Fibroblast of villous mesenchyme (primary cell): ENCODE results near the gene AUTS2. TPM values are rescaled to one million over a fixed set of nuclear protein-coding genes. Genes with fewer than 3 reads are reported as not detected.

ENCODE experiments used
- DNase-seq: peaks from one replicate; pipeline ENCODE4 v3.0.0-alpha.2; 2010; ENCODE audit warnings: low read depth
- H3K4me3 ChIP-seq: 2 replicates; pipeline ENCODE4 v1.5.1; 2011; ENCODE audit warnings: low read depth, mild to moderate bottlenecking, low read length
- CTCF ChIP-seq: IDR thresholded peaks from 2 replicates; pipeline ENCODE4 v1.5.1; 2012; ENCODE audit warnings: low read depth, mild to moderate bottlenecking, low read length; ENCODE audit not compliant: insufficient read depth
- total RNA-seq: library from RNA; depleted of rRNA; stranded (reverse); fragments of >200 nt; gene quantifications from 2 replicates; pipeline ENCODE4 v1.2.3, GENCODE V29; 2012

The AUTS2 gene
- total RNA-seq, 1 donor: 3.9 TPM

- peak; percentile 30 for DNase-seq
- H3K4me3 ChIP-seq: no peak overlapping the region
- TF ChIP-seq CTCF: no peak
These were observed 719.1 kb downstream of the AUTS2 start for GRCh38 chr7:70317356-70317755.

GRCh38 chr7:70318511-70318910 is 720.2 kb downstream of the AUTS2 start:
- no peak for TF ChIP-seq CTCF
- no peak overlapping the region for H3K4me3 ChIP-seq
- no peak for DNase-seq

GRCh38 chr7:70319057-70319456 is 720.8 kb downstream of the AUTS2 start:
- TF ChIP-seq CTCF: no peak
- H3K4me3 ChIP-seq: no peak overlapping the region
- DNase-seq: no peak

GRCh38 chr7:70321016-70321590 is 722.8 kb downstream of the AUTS2 start:
- no peak for DNase-seq
- TF ChIP-seq CTCF: no peak
- no peak overlapping the region for H3K4me3 ChIP-seq

- no peak for DNase-seq
- H3K4me3 ChIP-seq: no peak overlapping the region
- no peak for TF ChIP-seq CTCF
These were observed 724.6 kb downstream of the AUTS2 start for GRCh38 chr7:70322856-70323255.

- no peak for TF ChIP-seq CTCF
- no peak overlapping the region for H3K4me3 ChIP-seq
- DNase-seq: peak; percentile 41
These were observed 727.3 kb downstream of the AUTS2 start for GRCh38 chr7:70325509-70326101.

GRCh38 chr7:70334295-70334694 is 736.0 kb downstream of the AUTS2 start:
- no peak overlapping the region for H3K4me3 ChIP-seq
- DNase-seq: no peak
- no peak for TF ChIP-seq CTCF
